ENCODE measurements around the gene TMEM119.

DNA sequence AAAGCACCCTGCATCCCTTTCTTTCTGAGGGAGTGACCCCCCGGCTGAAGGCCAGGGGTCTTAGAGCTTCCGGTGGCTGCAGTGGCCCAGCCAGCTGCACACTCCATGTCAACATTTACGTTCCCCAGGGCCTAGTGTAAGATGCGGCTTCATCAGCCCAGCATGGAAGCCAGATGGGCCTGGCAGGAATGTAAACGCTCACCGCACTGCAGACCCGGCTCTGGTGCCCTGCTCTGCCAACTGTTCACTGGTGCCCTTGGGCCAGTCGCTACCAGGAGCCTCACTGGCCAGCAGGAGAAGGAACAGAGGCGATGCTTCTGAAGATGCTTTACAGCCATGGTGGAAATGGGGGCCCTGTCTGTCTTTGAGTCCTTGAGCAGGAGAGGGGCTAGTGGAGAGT is 8.6 kb upstream of the TMEM119 start:
- TF ChIP-seq, protein P1, sequence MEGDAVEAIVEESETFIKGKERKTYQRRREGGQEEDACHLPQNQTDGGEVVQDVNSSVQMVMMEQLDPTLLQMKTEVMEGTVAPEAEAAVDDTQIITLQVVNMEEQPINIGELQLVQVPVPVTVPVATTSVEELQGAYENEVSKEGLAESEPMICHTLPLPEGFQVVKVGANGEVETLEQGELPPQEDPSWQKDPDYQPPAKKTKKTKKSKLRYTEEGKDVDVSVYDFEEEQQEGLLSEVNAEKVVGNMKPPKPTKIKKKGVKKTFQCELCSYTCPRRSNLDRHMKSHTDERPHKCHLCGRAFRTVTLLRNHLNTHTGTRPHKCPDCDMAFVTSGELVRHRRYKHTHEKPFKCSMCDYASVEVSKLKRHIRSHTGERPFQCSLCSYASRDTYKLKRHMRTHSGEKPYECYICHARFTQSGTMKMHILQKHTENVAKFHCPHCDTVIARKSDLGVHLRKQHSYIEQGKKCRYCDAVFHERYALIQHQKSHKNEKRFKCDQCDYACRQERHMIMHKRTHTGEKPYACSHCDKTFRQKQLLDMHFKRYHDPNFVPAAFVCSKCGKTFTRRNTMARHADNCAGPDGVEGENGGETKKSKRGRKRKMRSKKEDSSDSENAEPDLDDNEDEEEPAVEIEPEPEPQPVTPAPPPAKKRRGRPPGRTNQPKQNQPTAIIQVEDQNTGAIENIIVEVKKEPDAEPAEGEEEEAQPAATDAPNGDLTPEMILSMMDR (IDR thresholded peaks at IDR 0.05; ENCODE audit: low read depth, low read length) = no peak
- TF ChIP-seq MYC (IDR thresholded peaks at IDR 0.05; ENCODE audit: low read depth, low read length) = no peak
- TF ChIP-seq, protein P2, sequence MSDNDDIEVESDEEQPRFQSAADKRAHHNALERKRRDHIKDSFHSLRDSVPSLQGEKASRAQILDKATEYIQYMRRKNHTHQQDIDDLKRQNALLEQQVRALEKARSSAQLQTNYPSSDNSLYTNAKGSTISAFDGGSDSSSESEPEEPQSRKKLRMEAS (IDR thresholded peaks at IDR 0.05; ENCODE audit: low read depth, low read length) = no peak
- TF ChIP-seq POLR2A (IDR thresholded peaks at IDR 0.05; ENCODE audit: extremely low read depth, insufficient read length) = no peak

All from NB4 (cell line).